GM20431 (cell line): ENCODE results near the gene TINAGL1.

Experiments
- in situ Hi-C: fragments of 300-500 bp; cut with MseI, MboI; formaldehyde crosslinking; loops from one replicate; pipeline ENCODE4 v1.15.0; 2020; ENCODE audit warnings: low sequenced_read_pairs; ENCODE audit not compliant: unreplicated experiment

Gene TINAGL1

DNA sequence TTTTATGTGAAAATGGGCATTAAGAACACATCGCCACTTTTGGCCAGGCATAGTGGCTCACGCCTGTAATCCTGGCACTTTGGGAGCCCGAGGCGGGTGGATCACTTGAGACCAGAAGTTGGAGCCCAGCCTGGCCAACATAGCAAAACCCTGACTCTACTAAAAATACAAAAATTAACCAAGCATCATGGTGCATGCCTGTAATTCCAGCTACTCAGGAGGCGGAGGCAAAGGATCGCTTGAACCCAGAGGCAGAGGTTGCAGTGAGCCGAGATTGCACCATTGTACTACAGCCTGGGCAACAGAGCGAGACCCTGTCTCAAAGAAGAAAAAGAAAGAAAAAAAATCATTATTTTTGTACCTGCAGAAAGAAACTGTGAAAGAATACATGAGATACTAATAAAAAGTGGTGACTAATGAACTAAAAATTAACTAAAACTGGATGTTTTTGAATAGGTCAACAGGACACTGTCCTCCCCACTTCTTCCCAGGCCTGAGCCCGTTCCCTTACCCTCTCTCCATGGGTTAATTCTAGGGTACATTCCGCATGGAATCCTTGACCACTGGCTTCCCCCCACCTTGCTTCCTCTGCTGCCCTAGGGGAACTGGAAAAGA is 8.3 kb upstream of the TINAGL1 start:
- in situ Hi-C loops = no loop called here

DNA sequence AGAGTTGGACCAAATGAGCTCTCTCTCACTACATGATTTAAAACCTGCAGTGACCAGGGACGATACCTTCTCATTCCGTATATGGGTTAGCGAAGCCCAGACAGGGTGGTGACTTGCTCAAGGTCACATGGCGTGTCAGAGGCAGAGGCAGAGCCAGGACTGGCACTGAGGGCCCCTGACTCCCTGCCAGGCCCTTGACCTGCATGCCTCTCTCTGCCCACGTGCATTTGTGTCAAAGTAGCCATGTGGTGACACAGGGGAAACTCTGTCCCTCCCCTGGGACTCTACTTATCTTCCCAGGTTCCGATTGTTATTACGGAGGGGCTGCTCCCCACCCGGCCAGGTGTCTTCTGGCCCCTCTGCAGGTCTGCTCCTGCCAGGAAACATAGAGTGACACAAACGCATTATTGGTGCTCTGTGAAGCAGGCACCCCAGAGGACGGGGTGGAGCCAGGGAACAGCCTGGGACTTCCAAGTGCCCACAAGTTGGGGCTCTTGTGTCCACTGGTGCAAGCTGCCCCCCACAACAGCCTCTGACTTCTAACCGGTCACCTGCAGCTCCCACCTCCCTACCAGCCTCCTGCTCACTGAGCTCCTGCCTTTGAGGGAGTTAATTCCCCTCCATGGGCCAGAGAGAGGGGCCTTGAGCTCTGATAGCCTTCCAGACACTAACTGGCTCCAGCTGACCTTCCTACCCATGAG is 7.3 kb upstream of the TINAGL1 start:
- in situ Hi-C loops = no loop called here

DNA sequence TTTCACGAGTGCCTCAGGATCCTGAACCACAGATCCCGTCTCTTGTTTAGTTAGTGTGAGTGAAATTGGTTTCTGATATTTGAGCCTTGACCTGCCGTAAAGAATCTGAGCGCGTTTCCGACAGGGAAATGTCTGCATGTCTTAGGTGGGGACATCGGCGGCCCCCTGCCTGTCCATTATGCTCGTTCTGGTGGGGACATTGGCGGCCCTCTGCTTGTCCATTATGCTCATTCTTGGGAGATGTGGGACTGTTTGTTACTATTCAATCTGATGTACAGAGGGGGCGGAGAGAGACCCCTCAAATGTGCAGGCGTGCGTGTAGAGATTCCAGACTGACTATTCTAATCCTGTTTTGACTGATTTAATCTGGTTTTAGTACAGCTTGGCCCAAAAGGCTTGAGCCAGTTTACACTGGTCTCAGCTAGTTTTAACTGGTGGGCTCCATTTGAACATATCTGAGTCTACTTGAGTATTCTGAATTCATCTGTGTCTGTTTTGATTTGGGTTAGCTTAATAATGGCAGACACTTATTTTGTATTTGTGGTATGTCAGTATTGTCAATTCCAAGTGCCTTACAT is 6.6 kb upstream of the TINAGL1 start:
- in situ Hi-C loops = no loop called here

DNA sequence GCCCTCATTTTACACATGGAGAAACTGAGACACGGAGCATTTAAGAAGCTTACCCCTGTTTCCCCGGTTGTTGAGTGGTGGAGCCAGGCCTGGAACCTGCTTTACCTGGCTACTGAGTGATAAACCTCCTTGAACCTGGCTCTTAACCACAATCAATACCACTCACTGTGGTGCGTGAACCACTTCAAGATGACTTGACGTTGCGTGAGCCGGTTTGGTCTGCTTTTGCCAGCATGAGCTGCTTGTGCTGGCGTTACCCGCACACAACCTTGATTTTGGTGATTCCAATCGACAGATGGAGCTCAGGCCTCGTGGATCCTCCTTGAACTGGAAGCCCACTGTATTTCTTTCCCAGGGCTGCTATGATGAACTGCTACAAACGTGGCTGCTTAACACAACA is 6.1 kb upstream of the TINAGL1 start:
- in situ Hi-C loops = no loop called here

DNA sequence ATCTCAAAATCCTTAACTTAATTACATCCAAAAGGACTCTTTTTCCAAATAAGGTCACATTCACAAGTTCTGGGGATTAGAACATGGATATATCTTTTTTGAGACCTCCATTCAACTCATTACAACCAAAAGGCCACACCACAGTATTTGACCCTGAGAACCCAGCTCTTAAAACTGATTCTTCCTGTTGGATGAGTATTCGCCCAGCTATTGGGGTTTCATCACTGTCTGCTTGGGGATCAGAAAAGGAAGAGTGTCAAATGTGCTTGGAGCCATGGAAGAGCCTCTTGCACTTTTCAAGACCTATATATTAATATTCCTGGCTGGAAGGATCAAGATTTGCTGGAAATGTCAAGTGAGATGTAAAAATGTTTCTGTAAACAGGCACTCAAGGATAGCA is 5.4 kb upstream of the TINAGL1 start:
- in situ Hi-C loops = no loop called here

DNA sequence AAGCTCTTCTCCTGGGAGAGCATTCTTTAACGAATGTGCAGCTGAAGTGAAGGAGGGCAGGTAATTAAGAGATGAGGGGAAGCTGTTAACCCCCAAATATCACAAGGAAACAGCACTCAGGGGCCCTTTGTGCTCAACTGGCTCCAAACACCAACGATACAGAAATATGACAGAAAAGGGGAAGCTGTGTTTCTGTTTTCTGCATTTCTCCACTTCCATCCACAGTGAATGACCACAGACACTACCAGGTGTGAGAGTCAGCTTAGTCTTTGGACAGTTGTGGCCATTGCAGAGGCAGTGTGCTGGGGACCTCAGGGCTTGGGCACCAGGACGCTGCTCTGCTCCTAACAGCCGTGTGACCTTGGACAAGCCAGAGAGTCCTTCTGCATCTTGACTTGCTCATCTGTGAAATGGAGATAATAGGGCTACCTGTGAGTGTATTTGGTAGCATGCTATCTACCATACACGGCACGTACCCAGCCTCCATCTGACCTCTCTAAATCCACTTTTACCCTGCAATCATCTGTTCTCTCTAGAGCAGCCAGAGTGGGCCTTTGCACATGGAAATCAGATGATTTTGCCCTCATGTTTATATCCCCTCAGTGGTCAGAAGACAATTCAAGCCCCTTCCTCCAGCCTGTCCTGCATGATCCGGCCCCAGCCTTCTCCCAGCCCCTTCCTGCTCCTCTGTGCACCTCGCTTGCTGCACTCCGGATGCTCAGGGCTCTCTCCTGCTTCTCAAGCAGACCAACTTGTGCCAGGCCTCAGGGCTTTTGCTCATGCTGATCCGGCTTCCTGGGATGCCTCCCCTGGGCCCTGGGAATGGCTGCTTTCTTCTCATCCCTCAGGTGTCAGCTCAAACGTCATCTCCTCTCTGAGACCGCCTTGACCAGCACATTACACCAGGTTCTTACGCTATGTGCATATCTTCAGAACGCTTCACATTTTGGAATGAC is 4.7 kb upstream of the TINAGL1 start:
- in situ Hi-C loops = no loop called here

DNA sequence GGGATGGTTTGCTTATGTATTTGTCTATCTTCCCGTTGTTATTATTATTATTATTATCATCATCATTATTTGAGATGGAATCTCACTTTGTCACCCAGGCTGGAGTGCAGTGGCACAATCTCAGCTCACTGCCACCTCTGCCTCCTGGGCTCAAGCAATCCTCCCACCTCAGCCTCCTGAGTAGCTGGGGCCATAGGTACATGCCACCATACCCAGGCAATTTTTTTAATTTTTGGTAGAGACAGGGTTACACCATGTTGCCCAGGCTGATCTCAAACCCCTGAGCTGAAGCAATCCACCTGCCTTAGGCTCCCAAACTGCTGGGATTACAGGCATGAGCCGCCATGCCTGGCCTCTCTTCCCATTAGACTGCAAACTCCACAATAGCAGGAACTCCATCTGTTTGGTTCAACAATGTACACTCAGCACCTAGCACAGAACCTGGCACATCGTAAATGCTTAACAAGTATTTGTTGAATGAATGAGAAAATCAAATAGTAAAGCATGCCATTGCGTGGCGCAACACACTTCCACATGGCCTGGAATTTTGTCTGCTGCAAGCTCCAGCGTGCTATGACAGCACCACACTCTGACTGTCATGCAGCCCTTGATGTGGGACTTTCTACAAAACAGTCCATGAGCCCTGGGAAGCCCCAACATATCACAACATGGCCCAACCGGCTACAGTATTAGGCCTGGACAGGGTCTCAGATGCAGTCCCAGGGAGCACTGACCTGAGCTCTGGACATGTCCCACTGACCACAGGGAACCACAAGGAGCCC is 3.8 kb upstream of the TINAGL1 start:
- in situ Hi-C loops = no loop called here

DNA sequence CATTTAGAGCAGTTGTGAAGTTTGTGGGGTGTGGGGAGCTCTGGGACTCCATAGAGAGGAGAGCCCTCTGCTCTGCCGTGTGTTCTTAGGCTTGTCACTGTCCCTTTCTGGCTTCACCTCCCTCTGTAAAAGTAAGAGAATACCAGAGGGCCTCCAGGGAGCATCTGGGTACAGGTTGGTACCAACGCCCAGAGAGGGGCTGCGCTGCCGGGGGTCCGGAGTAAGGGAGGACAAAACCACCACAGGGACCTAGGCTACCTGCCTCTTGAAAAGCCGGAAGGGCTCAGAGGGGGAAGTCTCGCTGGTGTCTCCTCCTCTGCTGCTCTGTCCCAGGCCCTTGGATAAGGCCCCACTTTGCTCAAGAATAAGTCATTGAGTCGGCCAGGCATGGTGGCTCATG is 3.1 kb upstream of the TINAGL1 start:
- in situ Hi-C loops = no loop called here

DNA sequence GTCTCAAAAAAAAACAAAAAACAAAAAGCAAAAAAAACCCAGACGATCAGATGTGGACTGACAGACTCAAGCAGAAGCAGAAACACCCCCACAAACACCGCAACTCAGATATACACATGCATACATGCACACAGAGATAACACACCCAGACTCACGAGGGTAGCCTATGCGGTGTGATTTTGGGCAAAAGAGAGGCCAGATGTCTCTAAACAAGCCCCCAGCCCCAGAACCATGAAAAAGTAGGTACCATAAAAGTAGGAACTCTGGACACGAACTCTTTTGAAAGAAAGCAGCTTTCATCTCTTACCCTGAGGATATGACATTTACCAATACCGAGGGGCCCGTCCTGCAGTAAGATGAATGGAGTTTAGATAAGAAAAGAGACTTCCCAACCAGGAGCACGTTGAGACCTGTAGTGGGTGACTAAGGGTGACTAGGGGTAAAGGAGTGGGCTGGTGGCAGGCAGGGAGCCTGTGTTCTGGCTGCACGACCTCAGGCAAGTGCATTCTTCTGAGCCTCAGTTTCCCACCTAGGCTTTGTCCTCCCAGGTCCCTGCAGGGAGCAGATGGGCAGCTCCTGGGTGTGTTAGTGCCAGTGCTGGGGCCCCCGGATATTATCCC is 1.5 kb upstream of the TINAGL1 start:
- in situ Hi-C loops = no loop called here

DNA sequence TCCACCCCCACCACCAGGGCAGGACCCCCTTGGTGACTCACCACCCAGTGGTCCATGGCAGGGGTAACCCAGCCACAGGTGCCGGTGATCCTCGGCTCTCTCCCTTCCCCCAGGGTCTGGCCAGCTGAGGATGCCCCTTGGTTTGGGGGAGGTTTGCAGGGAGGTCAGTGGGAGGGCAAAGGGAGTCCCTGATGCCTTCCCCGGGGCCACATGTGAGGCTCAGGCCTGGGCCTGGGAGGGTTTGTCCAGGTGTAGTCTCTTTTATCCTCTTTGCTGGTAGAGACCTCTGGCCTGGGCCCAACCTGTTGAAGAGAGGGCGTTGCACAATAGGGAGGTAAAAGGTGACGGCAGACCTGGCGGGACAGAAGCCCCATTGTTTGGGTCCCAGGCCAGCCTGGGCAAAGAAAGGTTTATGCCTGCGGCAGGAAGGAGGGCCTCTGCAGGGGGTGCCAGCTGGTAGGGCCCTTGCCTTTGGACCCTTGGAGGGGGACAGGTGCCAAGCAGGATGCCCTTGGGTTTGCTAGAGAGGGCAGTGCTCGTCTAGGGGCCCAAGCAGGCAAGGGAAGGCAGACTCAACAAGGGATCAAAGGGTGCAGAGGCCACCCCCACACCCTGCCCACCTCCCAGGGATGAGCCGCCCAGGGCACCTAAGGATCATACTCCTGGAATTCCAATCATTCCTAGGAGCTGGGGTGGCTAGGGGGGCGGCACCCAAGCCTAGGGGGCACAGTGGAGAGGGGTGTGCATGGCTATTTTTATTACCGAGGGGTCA is 760 bp upstream of the TINAGL1 start:
- in situ Hi-C loops = no loop called here

DNA sequence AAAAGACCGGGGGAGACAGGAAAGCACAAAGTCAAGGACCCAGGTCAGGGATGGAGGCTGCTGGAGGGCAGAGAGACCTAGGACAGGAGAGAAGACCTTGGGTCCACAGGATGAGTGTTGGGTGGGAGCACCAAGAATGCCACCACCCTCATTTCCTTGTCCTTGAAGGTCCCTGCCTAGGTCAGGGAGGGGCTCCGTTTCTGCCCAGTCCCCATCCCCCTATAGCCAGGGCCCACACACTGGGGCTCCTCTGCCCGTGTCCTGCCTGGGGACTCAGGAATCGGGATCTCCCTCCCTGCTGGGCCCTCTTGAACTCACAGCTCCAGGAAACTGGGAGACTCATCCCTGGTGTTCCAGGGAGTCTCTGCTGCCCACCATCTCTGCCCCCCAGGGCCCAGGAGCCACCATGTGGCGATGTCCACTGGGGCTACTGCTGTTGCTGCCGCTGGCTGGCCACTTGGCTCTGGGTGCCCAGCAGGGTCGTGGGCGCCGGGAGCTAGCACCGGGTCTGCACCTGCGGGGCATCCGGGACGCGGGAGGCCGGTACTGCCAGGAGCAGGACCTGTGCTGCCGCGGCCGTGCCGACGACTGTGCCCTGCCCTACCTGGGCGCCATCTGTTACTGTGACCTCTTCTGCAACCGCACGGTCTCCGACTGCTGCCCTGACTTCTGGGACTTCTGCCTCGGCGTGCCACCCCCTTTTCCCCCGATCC is 584 bp downstream of the TINAGL1 start:
- in situ Hi-C loops = no loop called here

DNA sequence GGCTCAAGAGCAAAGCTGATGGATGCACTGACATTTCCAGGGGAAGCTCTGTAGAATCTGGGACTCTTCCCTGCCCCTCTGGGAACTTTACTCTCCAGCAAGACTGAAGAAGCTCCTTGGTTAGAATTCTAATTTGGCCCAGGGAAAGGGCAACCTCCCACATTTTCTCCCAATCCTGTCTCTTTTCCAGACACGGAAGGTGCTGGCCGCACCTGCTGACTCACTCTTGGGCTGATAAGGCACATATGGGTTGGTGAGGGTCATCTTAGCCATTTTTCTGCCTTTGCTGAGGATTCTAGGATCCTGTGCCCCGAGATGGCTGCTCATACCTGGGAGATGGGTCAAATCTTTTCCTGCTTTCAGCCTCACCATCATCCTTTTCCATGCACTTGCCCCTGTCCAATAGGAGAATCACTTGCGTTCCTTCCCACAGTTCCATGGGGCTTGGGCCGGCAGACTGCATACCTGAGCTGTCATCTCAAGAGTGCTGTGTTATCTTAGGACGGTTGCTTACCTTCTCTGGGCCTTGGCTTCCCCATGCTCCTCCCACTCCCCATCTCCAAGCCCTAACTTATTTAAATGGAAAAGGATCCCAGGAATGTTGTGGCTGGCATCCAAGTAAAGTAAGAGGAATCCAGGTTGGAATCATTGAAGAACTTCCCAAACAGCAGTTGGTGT is 1.3 kb downstream of the TINAGL1 start:
- in situ Hi-C loops = no loop called here

DNA sequence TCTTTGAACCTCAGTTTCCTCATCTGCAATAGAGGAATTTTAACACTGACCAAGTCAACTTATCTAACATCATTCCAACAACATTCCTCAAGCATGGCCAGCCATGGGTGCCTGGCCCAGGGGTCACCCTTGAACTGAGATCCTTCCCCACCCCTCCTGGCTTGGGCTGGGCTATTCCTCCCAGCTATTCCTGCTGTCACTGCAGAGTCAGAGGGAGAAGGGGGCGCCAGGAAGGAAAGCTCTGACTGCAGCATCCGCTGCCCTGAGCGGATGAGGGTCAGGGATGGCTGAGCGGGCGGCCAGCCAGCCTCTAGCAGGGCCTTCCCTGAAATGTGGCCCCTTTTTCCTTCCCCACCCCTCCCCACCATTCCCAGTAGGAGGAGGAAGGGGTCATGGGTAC is 3.1 kb downstream of the TINAGL1 start:
- in situ Hi-C loops = no loop called here

DNA sequence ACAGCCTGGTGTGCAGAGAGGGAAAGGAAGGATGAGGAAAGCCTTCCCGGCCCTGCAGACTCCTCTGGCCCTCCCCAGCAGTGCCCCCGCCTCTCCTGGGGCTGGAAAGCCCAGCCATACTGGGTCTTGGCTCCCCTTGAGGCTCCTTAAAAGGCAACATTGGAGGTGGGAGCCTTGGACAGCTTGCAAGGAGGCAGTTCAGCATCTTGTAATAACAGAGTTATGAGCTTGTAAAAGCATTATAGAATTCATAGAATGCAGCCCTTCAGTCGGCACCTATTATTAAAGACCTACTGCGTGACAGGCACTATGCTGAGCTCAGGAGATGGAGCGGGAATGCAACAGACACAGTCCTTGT is 4.2 kb downstream of the TINAGL1 start:
- in situ Hi-C loops = no loop called here

DNA sequence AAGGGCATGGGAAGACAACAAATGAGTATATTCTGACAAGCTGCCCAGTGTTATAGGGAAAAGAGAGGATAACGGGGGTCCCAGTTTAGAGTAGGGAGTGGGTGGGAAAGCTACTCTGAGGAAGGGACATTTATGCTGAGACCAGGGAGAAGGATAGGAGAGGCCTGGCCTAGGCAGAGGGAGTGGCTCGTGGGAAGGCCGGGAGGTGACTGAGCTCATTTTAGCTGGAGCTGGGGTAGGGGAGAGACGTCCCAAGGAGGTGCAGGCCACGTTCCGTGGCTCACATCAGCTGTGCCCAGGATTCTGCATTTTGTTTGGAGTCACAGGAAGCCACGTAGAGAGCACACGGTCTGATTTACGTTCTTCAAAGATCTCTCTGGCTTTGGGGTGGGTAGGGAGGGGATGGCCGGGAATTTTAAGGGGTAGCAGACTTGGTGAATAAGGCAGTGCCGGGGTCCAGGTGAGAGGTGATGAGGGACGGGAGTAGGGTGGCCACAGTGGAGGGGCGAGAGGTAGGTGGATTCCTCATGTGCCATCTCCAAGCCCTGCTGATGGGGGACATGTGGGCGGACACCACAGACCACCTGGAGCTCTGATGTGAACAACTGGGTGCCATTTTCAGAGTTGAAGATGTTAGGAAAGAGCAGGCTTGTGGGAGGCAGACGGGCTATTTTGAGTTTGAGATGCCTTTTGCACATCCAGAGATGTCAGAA is 4.7 kb downstream of the TINAGL1 start:
- in situ Hi-C loops = no loop called here

DNA sequence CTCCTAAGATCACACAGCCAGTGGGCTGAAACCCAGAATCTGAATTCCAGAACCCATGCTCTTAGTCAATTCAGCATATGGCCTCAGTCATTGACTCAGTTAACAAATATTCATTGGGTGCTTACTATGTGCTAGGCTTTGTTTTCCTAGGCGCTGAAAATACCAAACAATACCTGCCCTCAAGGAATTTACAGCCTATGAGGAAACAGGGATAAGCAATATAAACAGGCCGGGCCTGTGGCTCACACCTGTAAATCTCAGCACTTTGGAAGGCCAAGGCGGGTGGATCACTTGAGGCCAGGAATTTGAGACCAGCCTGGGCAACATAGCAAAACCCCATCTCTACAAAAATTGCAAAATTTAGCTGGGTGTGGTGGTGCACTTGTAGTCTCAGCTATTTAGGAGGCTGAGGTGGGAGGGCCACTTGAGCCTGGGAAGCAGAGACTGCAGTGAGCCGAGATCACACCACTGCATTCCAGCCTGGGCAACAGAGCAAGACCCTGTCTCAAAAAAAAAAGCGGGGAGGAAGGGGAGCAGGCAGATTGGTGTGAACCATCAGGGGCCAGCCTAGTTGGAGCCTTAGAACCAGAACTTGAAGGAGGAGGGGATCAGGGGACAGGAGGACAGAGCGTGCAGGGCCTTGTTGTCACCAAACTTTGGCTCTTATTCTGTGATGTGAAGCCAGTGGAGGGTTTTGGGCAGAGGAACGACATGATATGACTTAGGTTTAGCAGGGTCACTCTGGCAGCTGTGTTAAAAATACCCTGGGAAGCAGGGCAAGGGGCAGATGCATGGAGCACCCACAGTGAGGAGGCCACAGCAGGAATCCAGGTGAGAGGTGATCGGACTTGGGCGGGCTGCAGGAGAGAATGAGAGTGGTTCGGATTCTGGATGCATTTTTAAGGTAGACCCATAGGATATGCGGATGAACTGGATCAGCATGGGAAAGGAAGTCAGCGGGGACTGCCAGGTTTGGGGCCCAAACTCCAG is 5.8 kb downstream of the TINAGL1 start:
- in situ Hi-C loops = no loop called here
